ENCODE results near the gene PIP4P1.
"Not testable (repeated sequence)": the region's sequence is repeated elsewhere in the genome, so short reads cannot be mapped to it uniquely, and the experiment has no call there.

Gene PIP4P1

GRCh38 chr14:20476776-20477175, 15.5 kb upstream of the PIP4P1 start:
- no peak for DNase-seq (ENCODE audit: low read depth)

DNA sequence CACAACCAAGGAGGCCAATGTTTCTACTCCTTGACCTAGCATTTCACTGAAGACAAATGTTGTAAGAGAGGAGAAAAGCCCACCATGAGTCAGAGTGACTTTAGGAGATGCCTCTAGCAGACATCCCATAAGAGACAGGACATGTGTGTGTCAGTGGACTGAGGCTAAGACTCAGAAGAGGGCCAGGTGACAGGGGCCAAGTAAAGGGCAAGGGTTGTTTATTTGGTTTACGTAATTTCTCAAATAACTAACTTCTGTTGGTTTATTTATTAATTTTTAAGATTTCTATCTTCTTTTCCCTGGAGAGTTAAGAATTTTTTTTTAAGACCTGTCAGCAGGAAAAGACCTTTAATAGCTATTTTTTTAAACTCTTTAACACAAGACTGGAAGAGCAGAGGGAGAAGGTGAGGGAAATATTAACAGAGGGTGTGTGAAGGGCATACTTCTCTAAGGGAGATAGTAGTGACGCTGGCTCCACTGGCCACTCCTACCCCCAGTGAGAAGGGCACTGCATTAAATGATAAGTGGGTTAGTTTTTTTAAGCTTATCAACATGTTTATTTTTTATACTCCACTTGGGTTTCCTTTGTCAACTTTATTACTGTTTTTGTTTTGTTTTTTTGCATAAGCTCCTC, 11.4 kb upstream of the PIP4P1 start:
- no peak for DNase-seq (ENCODE audit: low read depth)

DNA sequence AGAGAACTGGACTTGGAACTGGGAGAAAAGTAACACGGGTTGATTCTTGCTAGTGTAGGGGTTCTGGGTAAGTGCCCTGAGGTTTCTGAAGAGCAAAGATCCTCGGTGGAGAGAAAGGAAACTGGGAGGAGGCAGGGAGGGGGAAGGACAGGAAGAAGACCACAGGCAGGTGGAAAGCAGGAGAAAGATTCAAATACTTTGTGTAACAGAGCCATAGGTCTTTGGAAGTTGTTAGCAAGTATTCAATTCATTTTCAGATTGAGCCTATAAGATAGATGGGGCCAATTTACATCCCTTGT, 9.3 kb upstream of the PIP4P1 start:
- no peak for DNase-seq (ENCODE audit: low read depth)

DNA sequence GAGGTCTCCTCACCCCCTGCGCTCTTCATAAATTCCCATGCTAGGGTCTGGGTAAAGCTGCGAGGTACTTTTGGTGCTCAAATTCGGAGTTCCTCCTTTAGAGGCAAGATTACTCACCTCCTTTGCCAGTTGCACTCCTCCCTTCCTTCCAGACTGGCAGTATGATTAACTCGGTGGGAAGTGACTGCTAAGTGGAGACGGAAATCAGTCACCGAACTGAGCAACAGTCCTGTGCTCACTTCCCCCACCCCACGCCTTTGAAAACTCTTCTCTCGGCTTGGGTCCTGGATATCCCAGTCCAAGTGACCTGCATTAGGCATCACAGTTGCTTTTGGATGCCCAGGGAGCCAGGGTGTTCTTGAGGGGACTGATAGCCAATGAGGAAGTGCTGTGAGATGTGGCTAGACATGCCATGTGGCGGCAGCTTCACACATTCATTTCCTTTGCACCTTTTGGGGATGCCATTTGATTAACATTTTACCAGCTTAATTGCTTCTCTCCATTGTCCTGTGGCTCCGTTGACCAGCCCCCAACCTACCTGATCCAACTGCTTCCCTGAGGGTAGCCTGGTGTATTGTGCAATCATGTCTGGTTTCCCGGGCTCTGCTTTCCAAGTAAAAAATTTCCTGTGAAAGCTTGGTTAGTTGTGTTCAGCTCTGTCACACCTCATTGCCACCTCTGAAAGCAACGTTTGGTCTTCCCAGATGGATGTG, 8.8 kb upstream of the PIP4P1 start:
- DNase-seq (ENCODE audit: low read depth), result peak; percentile 34

DNA sequence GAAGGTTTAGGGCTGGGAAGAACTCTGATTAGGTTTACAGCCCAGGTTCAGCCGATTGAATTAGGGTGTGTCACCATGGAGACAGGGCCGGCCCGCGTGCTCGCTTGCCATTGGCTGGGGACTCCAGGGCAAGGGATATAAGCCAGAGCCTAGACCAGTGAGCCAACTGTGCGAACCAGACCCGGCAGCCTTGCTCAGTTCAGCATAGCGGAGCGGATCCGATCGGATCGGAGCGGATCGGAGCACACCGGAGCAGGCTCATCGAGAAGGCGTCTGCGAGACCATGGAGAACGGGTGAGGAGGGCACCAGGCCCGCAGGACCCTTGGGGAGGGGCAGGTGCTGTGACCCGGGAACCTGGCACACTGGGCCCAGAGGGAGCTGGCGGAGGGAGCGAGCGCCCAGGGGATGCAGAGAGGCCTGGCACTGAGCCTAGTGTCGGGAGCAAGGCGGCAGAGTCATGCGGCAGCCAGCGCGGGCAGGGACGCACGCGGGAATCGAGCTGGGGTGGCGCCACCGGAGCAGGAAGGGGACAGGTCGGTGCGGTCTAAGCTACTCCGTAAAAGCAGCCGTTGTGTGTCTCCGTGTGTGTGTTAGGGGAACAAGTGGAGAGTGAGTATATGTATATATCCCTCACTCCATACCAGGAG, 8.1 kb upstream of the PIP4P1 start, which contains the start of gene PNP:
PNP (plus strand) TSS at position 165 of the 648 bp plus-strand sequence; CDS start at position 284, 119 bp downstream.
- DNase-seq (ENCODE audit: low read depth), result peak; percentile 86

- no peak for DNase-seq (ENCODE audit: low read depth)
These were observed 7.6 kb upstream of the PIP4P1 start for GRCh38 chr14:20468764-20469241.

- DNase-seq (ENCODE audit: low read depth), result no peak
These were observed 593 bp downstream of the PIP4P1 start for GRCh38 chr14:20460458-20461224.

GRCh38 chr14:20458031-20458789, 3.0 kb downstream of the PIP4P1 start:
- DNase-seq (ENCODE audit: low read depth), result no peak

DNA sequence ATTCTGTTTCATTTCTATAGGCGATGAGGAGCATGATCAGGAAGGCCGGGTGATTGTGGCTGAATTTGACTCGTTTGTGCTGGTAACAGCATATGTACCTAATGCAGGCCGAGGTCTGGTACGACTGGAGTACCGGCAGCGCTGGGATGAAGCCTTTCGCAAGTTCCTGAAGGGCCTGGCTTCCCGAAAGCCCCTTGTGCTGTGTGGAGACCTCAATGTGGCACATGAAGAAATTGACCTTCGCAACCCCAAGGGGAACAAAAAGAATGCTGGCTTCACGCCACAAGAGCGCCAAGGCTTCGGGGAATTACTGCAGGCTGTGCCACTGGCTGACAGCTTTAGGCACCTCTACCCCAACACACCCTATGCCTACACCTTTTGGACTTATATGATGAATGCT, 4.3 kb downstream of the PIP4P1 start:
- DNase-seq (ENCODE audit: low read depth), result no peak

- peak; percentile 70 for DNase-seq (ENCODE audit: low read depth)
These were observed 5.6 kb downstream of the PIP4P1 start for GRCh38 chr14:20455355-20456300.

DNA sequence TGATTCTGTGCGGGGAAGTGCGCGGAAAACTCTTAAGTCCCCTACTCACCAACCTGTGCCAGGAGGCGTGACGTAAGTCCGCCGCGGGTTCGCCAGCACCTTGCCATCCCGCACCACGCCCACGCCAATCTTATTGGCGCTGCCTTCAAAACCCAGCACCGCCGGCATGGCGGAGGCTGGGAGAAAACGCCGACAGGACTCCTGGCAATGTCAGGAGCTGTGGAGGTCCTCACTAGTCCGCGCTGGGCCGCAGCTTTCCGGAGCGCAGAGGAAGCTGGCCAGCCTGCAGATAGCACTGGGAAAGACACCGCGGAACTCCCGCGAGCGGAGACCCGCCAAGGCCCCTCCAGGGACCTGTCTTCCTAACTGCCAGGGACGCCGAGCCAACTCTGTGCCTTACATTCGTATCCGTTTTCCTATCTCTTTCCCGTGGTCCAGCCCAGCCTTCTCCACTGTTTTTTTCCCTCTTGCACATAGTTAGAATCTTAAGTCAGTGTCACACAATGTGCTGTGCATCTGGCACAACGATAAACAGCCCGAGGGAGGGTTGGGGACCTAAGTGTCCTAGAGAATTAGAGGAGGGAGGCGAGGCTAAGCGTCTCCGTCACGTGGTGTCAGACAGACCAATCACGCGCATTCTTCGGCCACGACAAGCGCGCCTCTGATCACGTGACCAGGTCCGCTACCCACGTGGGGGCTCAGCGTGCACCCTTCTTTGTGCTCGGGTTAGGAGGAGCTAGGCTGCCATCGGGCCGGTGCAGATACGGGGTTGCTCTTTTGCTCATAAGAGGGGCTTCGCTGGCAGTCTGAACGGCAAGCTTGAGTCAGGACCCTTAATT, 6.5 kb downstream of the PIP4P1 start, which contains the start of the genes APEX1 and OSGEP:
APEX1 (plus strand) TSS at position 711 of the 839 bp plus-strand sequence. CDS start 420 bp downstream, outside the sequence.
OSGEP (minus strand) TSS at position 297 of the 839 bp plus-strand sequence; CDS start at position 168, 129 bp downstream.
- peak; percentile 99 for DNase-seq (ENCODE audit: low read depth)

DNA sequence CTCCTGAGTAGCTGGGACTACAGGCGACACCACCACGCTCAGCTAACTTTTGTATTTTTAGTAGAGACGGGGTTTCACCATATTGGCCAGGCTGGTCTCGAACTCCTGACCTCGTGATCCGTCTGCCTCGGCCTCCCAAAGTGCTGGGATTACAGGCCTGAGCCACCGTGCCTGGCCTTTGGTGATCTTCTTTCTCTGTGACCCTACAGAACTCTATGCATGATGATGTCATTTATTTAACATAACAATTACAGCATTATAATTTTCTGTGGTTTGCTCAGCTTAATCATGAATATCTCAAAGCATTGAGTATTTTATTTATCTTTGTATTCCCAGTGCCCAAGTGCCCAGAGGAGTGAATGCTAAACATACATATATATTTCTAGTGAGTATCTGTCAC, 8.4 kb downstream of the PIP4P1 start:
- not testable (repeated sequence) for DNase-seq (ENCODE audit: low read depth)

DNA sequence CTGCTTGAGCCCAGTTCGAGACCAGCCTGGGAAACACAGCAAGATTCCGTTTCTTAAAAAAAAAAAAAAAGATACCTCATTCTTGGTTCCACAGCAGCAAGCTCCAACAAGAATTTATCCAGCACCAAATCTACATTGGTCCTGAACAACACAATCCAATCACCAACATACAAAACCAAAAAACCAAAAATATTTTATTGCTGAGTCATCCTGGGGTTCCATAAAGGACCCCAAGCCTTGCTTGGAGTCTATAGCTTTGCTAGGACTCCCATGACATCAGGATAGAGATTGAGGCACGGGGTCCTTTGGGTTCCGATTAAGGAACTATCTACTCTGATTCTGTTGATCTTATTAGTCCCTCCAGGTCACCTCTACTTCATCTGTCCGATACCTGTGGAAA, 14.3 kb downstream of the PIP4P1 start:
- DNase-seq (ENCODE audit: low read depth), result no peak

DNA sequence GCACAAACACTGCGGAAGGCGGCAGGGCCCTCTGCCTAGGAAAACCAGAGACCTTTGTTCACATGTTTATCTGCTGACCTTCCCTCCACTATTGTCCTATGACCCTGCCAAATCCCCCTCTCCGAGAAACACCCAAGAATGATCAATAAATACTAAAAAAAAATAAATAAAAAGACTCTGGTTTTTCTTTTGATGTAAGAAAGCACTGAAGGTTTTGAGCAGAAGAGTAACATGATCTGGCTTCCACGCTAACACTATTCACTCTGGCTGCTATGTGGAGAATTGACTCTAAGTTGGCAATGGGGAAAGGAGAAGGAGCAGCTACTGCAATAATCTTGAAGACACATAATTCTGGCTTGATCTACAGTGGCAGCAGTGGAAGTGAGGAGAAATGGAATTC, 17.6 kb downstream of the PIP4P1 start:
- not testable (repeated sequence) for DNase-seq (ENCODE audit: low read depth)

GRCh38 chr14:20441461-20441860, 19.8 kb downstream of the PIP4P1 start:
- no peak for DNase-seq (ENCODE audit: low read depth)

DNA sequence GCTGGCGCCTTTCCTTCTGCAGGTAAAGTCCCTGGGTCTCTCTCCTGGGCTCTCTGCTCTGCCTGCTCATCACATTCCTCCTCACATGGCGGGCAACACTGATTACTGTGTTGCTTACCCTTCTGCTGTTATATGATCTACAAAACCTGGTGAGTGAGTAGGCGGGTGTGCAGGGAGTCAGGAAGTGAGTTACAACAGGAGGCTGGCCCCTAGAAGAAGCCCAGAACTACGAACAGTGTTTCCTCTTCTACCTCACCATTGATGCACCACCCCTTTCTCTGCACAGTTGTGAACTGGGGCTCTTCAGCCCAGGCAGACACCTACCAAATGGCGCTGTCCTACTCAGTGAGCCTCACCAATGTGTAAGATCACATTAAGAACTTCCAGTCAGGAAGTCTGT, 20.4 kb downstream of the PIP4P1 start:
- DNase-seq (ENCODE audit: low read depth), result no peak

GRCh38 chr14:20440465-20440864, 20.8 kb downstream of the PIP4P1 start:
- DNase-seq (ENCODE audit: low read depth), result no peak

- DNase-seq (ENCODE audit: low read depth), result no peak
These were observed 22.6 kb downstream of the PIP4P1 start for GRCh38 chr14:20438664-20439063.

- DNase-seq (ENCODE audit: low read depth), result peak; percentile 40
These were observed 24.9 kb downstream of the PIP4P1 start for GRCh38 chr14:20436363-20436755.
